GM18517 (cell line): Measurements from ENCODE around the gene CHD6.

ENCODE experiments used
- ATAC-seq: cut with Tn5 transposase; IDR thresholded peaks from one replicate; pipeline ENCODE4 v1.9.1; 2021; ENCODE audit warnings: mild to moderate bottlenecking, moderate library complexity; ENCODE audit not compliant: unreplicated experiment

CHD6 gene

DNA sequence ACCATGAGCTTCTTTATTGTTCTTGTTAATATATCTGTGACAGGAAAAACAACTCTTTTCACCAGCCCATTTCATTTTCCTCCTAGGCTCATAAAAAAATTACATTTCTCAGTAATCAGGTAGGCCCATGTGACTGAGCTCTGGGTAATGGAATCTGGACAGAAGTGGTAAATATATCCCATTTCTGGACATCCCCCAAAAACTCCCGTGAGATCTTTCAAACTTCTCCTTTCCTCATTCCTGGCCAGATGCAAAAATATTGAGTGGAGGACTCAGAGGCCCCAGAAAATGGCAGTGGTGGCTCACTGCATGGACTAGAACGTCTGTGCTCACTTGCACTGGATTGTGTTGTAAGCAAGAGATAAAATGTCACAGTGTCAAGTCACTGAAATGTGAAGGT is 3.8 kb upstream of the CHD6 start:
- no peak for ATAC-seq

- no peak for ATAC-seq
These were observed 3.2 kb upstream of the CHD6 start for GRCh38 chr20:41621421-41621820.

GRCh38 chr20:41619360-41620100 is 1.4 kb upstream of the CHD6 start:
- ATAC-seq: no peak

GRCh38 chr20:41618807-41619311 is 682 bp upstream of the CHD6 start:
- peak; percentile 2 for ATAC-seq

DNA sequence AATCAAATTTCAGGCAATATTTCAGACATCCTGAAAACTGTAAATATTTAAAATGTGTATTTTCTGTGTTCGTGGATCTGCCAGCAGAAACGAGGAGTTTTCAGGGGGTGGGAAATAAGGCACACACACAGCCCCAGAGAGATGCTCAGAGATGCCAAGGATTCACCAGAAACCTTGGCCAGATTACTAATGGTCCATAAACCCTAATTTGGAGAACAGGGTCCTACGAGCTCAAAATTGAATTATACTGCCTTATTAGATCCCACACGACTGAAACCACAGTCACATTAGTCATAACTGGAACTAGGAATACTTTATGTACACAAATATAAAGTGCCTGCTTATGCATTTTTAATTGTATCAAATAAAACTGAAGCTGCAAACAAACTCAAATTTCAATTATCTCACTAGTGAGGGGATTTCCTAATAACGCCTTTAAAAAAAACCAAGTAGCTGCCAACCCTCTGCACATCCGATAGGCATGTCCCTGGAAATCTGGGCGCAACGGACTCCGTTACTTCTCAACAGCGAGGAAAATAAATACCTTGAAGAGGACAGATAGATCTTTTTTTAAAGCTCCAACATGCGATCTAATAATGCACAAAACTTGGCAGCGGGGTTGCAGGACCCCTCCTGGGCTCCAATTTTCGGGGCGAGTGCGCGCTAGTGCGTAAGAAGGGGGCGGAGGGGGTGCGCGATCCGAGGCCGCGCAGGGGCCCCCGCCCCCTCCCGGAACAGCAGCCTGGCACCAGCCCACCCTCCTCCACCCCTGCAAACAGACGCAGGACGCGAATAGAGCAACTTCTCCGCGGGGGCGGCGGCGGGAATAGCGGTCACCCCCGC is 897 bp downstream of the CHD6 start:
- ATAC-seq: peak; percentile 1

GRCh38 chr20:41616228-41616627 is 1.9 kb downstream of the CHD6 start:
- ATAC-seq: no peak

GRCh38 chr20:41615676-41616075 is 2.5 kb downstream of the CHD6 start:
- ATAC-seq: no peak

DNA sequence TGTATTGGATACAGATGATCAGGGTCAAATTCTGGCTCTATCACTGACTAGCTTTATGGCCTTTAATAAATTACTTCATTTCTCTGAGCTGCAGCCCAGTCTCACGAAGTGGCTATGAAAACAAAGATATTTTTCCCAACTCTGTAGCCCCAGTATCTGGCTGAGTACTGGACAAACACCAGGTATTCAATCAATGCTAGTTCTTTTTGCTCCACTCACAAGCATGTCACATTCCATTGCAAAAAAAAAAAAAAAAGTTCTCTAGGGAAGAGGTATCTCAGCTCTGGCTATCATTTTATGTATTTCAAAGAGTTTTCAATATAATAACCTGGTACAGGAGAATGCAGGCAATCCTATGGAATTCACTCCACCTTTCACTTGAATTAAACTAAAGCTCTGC is 3.1 kb downstream of the CHD6 start:
- no peak for ATAC-seq

DNA sequence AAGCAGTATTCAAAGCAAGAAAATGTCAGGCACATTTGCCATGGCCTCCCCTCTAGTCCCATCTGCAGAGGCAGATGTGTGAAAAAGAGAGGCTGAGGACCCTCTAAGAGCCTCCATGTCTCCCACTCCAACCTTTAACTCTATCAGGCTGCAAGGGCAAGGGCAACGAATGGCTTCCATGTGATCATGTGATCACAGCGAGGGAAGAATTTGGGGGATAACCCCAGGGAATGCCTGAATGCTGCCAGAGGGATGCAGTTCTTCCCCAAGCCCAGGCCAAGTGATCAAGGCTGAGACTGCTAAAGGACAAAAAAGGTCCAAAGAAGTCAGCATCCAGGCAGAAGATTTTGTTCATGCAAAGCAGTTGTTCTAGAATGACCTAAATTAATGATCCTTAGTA is 4.9 kb downstream of the CHD6 start:
- ATAC-seq: no peak

DNA sequence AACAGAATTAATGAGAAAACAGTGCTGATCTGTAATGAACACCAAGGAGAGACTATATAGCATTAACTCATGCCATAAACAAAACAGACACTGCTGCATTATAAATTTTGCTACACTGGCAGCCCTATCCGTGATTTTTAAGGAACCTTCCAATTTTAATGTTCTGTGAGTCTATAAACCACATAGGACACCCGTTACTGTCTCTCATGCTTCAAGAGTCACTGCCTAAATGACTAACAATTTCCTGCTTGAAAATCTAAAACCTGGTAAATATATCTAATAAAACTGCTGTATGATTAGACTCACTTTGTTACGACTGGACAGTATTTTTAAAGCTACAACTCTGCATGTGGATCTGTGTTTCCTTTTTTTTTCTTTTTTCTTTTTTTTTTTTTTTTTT is 8.7 kb downstream of the CHD6 start:
- ATAC-seq: no peak

DNA sequence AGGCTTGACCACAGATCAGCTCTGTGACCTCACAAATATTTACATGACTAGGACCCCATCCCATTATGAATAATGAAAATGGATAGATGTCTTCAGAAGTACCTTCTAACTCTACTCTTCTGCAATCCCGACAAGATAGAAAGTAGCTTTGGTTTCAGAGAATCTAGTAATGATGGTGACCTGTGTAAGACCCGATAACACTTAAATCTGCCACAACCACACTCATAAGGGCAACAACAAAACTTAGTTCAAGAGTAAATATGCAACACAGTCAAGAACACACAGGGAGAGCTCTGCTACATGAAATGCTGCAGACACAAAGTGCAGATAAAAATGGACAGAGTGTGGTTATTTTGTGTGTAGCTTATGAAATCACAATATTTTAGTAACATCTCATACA is 9.6 kb downstream of the CHD6 start:
- no peak for ATAC-seq

- ATAC-seq: no peak
These were observed 10.4 kb downstream of the CHD6 start for GRCh38 chr20:41607791-41608190.

DNA sequence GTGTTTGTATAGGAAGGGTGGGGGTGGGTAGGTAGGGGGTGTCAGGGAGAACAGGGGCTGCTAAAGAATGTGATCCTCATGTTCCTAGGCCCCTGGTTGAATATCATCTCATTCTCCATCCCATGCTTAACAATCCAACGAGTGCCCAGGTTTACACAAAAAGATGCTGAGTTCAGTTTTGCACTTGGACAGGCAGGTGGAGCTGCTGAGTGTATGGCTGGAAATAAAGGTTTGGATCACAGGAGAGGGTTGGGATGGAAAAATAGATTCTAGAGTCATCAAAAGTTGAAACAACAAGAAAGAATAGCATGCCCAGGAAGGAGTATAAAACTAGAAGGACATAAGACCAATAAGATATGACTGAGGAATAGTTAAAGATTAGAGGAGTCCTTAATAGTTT is 14.2 kb downstream of the CHD6 start:
- ATAC-seq: no peak

GRCh38 chr20:41601742-41602141 is 16.4 kb downstream of the CHD6 start:
- ATAC-seq: no peak

GRCh38 chr20:41600926-41601631 is 17.1 kb downstream of the CHD6 start:
- no peak for ATAC-seq

DNA sequence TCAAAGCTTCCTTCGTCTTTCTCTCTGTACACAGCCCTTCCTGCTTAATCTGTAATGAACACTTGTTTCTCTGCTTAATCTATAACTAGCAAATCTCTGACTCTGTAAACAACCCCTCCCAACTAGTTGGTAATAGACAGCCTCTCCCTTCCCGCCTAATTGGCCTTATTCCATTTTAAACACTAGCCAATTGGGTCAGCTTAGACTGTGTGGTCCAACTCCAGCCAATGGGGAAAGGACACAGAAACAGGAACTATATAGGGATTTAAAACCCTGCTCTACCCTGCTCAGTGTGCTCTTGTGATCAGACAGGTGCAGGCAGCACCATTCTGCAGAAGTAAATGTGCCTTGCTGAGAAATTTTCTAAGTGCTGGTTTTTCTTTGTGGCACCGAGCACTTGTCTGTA is 18.5 kb downstream of the CHD6 start:
- ATAC-seq: no peak

DNA sequence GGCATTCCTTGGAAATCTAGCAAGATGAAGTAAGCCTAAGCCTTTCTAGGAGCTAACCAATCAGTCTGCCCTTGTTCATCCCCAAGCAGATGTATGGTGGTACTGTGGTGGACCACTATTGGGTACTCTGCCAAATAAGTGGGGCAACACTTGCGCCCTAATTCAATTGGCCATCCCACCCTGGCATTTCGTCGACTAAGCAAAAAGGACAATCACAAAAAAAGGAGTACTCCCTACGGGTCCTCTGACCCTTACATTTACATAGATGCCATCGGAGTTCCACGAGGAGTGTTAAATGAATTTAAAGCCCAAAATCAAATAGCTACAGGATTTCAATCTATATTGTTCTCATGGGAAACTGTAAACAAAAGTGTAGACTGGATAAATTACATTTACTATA is 19.5 kb downstream of the CHD6 start:
- no peak for ATAC-seq

DNA sequence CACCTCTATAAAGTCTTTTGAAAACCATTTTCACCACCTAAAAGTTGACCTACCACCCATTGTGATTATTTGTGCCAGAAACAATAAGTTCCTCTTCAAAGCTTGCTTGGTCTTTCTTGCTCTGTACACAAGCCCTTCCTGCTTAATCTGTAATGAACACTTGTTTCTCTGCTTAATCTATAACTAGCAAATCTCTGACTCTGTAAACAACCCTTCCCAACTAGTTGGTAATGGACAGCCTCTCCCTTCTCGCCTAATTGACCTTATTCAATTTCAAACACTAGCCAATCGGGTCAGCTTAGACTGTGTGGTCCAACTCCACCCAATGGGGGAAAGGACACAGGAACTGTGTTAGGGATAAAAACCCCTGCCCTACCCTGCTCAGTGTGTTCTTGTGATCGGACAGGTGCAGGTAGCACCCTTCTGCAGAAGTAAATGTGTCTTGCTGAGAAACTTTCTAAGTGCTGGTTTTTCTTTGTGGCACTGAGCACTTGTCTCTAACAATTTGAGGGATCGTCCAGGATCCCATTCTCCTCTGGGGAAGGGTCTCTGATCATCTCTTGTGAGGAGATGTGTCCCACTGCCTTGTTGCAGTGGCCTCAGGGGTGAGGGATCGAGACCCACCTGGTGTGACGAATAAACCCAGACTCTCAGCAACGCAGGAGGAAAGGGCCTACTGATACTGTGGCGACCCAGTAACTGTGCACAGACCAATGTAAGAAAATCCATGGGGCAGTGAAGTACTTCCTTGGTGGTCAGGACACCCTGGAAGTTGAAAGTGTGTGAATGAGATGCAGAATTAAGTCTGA is 23.5 kb downstream of the CHD6 start:
- no peak for ATAC-seq

DNA sequence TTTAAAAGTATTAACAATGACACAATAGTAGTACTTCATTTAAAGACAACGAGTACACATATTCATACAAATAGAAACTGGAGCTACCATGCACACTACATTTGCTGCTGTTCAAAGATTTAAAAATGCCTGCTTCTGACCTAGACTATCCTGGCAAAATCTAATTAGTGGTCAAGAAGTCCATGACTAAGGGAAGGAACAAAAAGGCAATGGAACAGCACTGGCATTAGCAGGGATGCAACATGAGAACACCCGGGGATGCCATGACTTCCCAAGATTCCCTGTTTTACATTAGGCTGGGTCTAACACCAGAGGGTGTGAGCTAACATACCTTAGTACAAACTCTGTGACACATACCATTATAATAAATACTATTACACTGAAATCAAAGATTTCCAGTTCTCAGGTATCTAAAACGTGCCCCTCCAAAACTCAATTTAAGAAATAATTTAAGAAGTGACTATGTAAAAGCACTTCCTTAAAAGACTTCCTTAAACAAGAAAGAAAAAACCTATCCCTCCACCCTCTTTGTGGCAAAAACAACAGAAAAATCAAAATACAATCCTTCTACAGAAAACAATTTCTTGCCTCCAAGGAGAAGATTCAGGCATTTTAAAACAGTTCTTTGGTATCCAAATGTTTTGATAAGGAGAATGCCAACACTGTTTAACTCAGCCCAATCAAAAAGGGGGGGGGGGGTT is 25.5 kb downstream of the CHD6 start:
- ATAC-seq: no peak

DNA sequence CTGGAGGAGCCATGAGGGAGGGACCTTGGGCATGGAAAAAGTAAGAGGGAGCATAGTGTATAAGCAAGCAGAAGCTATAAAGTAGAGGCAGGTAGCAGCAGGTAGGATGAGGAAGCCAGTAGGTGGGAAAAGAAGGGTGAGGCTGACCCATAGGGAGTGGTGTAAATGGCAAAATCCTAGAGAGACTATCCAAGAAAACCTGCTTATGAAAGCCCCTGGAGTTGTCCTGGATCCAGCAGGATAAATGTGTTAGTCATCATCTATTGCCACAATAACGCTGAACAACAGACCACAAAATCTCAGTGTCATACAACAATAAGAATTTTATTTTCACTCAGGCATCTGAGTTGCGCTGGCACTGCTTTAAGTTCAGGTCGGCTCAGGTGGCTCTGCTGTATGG is 30.2 kb downstream of the CHD6 start:
- no peak for ATAC-seq
